Stimulated activated CD8-positive, alpha-beta memory T cell treated with anti-CD3 and anti-CD28 coated beads, Interleukin-4, amount 100 ng/mL, for 48 hours (primary cell): ENCODE results near the gene EFNA2.
"Not testable (repeated sequence)": the region's sequence is repeated elsewhere in the genome, so short reads cannot be mapped to it uniquely, and the experiment has no call there.

ENCODE experiments used
- DNase-seq: peaks from one replicate; pipeline ENCODE4 v3.0.0-alpha.2; 2020

Gene EFNA2

GRCh38 chr19:1285737-1286360 lies at the start of gene EFNA2:
Gene EFNA2 (plus strand): TSS chr19:1285873. CDS start chr19:1286169, 296 bp downstream.
- no peak for DNase-seq

- no peak for DNase-seq
Measured at GRCh38 chr19:1236576-1236975, 49.1 kb upstream of the EFNA2 start.

GRCh38 chr19:1237027-1237659 lies 48.5 kb upstream of the EFNA2 start:
- no peak for DNase-seq

- DNase-seq = no peak
Measured at GRCh38 chr19:1237754-1238368, 47.8 kb upstream of the EFNA2 start, which contains the start of gene CBARP. Gene CBARP (minus strand): TSS chr19:1238005. CDS start chr19:1236100, 1,905 bp downstream.

GRCh38 chr19:1238369-1239303 lies 47.0 kb upstream of the EFNA2 start:
- DNase-seq = no peak

- no peak for DNase-seq
Measured at GRCh38 chr19:1239420-1239795, 46.3 kb upstream of the EFNA2 start.

GRCh38 chr19:1239796-1240737 lies 45.6 kb upstream of the EFNA2 start:
- DNase-seq = peak; percentile 96

- no peak for DNase-seq
Measured at GRCh38 chr19:1240925-1241324, 44.7 kb upstream of the EFNA2 start.

- peak; percentile 95 for DNase-seq
Measured at GRCh38 chr19:1241417-1242095, 44.1 kb upstream of the EFNA2 start, which contains the start of gene ATP5F1D. Gene ATP5F1D (plus strand): TSS chr19:1241751. CDS start chr19:1241851, 100 bp downstream.

- DNase-seq = peak; percentile 91
Measured at GRCh38 chr19:1243768-1244692, 41.6 kb upstream of the EFNA2 start.

- no peak for DNase-seq
Measured at GRCh38 chr19:1244693-1245451, 40.8 kb upstream of the EFNA2 start.

- no peak for DNase-seq
Measured at GRCh38 chr19:1245494-1246264, 40.0 kb upstream of the EFNA2 start.

- not testable (repeated sequence) for DNase-seq
Measured at GRCh38 chr19:1246265-1247087, 39.2 kb upstream of the EFNA2 start.

- no peak for DNase-seq
Measured at GRCh38 chr19:1247748-1248138, 37.9 kb upstream of the EFNA2 start.

GRCh38 chr19:1248139-1248785 lies 37.4 kb upstream of the EFNA2 start, which contains the start of gene MIDN:
Gene MIDN (plus strand): TSS chr19:1248583. CDS start chr19:1250297, 1,714 bp downstream.
- peak; percentile 82 for DNase-seq

- DNase-seq = peak; percentile 86
Measured at GRCh38 chr19:1248786-1249297, 36.8 kb upstream of the EFNA2 start.
